Ureter (tissue), 1 donor: ENCODE data around the gene GNG4. TPM values are rescaled to one million over a fixed set of nuclear protein-coding genes. Genes with fewer than 3 reads are reported as not detected.
"Not testable (repeated sequence)": the region's sequence is repeated elsewhere in the genome, so short reads cannot be mapped to it uniquely, and the experiment has no call there.

Experiments
- DNase-seq: peaks from one replicate; pipeline ENCODE4 v3.0.0-alpha.2; 2020; ENCODE audit warnings: low spot score
- total RNA-seq: library from RNA; stranded (reverse); gene quantifications from one replicate; pipeline ENCODE4 v1.2.4, GENCODE V29; 2023
- donor health status: DM: yes; HTN: yes; CAD: no.

GNG4 gene
- total RNA-seq, 1 donor from 2014 or later, result not detected

DNA sequence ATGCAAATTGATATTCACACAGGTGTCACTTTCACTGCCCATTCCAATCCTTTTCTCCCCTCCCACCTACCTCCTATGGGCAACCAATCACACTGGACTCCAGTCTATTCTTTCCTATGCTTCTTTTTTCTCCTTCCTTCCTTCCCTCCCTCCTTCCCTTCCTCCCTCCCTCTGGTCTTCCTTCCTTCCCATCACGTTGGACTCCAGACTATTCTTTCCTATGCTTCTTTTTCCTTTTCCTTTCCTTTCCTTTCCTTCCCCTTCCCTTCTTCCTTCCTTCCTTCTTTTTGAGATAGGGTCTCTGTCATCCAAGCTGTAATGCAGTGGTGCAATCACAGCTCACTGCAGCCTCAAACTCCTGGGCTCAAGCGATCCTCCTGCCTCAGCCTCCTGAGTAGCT is 64.6 kb downstream of the GNG4 start:
- DNase-seq, result no peak

DNA sequence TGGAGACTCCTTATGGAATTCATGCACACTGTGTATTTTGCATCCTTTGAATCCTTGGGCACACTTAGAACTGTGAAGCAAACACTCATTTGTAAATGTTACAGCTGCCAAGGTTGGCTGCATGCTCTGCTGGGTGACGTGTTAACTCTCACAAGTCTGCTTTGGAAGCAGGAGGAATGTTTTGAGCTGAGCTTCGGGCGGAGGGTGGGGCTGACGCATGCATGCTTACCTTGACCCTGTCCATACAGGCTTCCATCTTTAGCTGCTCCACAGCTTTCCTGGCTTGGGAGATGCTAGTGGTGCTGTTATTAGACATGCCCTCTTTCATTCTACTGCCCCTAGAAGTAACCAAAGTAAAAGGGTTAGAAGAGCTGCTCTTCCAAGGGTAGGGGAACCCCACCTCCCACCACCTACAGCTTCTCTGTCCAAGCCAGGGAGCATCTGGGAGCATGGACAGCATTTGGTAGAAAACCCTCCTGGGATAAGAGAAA is 66.0 kb downstream of the GNG4 start:
- DNase-seq, result no peak

DNA sequence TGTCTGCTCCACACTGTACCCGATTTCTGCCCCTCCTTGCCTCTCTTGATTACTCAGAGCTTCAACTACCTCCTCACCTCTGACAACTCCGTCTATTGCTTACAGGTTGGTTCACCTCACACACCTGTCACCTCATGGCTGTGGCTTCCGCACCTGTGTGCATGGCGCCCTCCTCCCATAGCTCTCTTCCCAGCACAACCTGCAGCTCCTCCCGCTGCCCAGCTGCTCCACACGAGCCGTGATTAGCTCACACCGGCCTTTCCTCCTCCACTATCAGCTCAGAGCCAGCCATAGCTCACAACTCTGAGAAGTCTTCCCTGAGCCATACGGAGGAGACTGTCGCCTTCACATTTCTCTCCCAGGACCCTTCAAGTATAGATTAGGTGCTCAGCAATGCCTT is 67.5 kb downstream of the GNG4 start:
- no peak for DNase-seq

DNA sequence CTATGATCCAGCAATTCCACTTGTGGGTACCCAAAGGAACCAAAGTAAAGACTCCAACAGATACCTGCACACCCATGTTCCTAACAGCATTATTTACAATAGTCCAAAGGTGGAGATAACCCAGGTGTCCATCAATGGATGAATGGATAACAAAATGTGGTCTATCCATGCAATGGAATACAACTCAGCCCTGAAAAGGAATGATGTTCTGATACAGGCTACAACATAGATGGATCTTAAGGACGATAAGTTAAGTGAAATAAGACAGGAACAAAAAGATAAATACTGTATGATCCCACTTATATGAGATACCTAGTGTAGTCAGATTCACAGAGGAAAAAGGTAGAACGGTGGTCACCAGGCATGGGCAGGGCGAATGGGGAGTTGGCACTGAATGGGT is 69.7 kb downstream of the GNG4 start:
- no peak for DNase-seq

DNA sequence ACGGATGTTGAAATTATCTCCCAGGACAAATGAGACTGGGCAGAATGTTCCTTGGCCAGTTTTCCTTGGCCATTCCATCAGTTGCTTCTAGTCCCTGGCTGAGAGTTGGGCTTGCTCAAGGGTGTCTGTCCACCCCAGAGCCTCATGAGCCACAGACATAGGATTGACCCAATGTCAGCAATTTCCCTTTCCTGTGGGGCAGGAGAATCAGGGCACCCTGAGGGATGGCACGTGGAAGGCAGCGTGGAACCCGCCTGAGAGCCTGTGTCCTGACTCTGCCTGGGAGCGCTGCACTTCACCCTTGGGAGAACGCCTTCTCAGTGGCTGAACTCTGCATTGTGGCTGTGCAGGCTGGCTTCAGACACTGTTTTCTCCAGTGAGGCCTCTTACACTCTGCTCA is 74.0 kb downstream of the GNG4 start:
- no peak for DNase-seq

DNA sequence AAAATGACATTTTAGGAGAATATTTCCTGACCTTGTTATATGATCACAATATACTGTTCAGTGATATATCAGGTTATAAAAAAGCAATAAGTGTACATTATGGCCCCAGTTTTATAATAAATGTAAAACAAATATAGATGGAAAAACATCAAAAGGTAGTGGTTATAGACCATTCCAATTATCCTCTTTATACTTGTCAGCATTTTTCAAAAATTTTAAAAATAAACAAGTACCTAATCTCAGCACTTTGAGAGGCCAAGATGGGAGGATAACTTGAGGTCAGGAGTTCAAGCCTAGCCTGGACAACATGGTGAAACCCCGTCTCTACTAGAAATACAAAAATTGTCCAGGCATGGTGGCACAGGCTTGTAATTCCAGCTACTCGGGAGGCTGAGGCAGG is 75.7 kb downstream of the GNG4 start:
- DNase-seq, result no peak

DNA sequence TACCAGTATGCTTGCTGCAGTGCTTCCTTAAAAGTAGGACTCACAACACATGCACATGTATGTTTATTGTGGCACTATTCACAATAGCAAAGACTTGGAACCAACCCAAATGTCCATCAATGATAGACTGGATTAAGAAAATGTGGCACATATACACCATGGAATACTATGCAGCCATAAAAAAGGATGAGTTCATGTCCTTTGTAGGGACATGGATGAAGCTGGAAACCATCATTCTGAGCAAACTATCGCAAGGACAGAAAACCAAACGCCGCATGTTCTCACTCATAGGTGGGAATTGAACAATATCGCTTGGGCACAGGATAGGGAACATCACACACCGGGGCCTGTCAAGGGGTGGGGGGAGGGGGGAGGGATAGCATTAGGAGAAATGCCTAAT is 76.6 kb downstream of the GNG4 start:
- not testable (repeated sequence) for DNase-seq

DNA sequence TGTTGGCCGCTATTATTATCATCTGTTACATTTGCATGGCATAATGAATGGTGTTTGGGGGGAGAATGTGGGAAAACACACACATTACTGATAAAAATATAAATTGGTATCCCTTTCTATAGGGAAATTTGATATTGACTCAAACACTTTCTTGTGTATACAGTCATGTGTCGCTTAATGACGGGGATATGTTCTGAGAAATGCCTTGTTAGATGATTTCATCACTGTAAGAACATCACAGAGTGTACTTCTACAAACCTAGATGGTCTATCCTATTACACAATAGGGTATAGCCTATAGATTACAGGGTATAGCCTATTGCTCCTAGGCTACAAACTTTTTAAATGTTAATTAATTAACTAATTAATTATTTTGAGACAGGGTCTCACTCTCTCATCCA is 78.1 kb downstream of the GNG4 start:
- no peak for DNase-seq

DNA sequence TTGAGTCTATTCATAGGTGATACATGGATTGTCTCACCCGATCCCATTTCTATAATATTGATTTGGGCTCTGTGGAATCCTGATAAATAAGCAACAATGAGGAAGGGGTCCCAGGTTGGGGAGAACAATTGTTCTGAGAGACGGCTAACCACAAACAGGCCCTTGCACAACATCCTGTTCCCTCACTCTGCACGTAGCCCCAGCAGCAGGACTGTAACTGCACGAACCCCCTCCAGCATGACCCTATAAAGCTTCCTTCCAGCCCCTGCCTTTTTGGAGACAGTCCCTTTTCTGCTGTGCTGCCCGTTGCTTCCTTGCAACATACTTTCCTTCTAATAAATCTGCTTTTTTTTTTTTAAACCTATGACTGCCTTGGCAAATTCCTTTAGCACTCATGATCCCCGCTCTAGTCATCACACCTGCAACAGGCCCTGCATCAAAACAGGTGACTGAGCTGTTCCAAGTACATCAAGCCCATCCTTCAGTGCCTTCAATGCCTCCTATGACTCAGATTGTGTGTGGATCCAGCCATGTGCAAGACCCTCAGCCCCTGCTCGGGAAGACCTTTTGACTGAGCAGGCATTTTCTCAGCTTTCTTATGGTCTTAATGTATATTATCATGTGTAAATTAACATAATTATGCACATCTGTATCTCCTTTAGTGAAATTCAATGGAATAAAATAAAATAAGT is 81.6 kb downstream of the GNG4 start:
- DNase-seq, result no peak

DNA sequence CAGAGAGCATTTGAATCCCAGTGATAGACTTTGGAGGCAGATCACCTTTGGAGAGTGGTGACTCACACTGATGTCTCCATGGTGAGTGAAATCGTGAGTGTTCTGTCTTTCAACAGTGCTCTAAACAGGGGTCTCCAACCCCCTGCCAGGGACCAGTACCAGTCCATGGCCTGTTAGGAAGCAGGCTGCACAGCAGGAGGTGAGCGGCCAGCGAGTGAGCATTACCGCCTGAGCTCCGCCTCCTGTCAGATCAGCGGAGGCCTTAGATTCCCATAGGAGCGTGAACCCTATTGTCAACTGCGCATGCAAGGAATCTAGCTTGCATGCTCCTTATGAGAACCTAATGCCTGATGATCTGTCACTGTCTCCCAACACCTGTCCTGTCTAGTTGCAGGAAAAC is 83.5 kb downstream of the GNG4 start:
- no peak for DNase-seq

DNA sequence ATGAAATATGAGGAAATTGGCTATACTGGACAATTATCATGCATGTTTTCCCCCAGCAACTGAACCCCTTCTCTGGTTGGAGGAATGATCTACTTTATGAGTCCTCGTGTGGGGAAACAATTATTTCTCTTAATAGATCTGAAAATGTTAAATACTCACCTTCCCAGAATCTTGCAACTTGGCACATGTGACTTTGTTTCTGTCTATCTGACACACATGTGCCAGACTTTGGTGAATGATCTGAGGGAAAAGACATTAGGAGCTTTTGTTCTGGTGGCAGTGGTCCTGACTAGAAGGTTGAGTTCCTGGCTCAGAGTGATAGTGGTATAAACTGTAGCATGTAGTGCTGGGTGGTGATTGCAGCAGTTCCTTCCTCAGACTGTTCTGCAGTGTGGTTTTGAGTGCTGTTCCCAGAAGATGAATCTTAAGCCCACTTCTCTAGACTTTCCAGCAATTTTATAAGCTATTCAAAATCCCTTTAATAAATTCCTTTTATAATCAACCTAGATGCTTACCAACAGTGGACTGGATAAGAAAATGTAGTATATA is 86.0 kb downstream of the GNG4 start:
- DNase-seq, result no peak

DNA sequence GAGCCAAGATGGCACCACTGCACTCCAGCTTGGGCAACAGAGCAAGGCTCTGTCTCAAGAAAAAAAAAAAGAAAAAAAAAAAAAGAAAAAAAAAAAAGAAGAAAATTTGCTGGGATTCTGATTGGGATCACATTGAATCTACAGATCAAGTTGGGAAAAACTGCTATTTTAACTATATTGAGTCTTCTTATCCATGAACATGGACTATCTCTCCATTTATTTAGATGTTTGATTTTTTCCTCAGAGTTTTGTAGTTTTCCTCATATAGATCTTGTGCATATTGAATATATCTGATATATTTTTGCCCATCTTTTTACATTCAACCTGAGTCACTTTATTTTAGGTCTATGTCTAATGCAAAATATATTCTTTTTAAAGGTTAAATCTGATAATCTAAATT is 87.0 kb downstream of the GNG4 start:
- DNase-seq, result no peak

DNA sequence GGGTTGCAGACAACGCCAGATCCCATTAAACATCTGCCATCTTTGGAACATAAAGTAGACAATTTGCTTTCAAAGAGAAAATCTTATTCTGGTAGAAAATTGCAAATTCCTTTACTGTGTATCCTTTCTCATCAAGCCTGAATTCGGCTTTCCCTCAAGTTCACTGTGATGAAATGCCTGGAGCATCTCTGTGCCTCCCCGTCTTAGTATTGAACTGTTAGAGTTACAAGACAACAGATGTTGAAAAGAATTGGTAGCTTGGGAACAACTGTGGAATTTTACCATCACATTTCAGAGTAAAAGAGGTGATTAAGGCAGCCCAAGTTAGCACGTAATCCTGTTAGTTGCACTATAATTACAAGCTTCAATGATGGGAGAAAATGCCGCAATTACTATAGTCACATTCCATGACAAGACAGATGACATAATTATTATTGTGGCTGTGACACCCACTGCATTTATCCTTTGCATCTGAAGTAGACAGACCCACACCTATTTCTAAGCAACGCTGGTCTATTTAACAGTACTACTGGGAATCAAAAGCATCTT is 90.9 kb downstream of the GNG4 start:
- DNase-seq, result no peak

DNA sequence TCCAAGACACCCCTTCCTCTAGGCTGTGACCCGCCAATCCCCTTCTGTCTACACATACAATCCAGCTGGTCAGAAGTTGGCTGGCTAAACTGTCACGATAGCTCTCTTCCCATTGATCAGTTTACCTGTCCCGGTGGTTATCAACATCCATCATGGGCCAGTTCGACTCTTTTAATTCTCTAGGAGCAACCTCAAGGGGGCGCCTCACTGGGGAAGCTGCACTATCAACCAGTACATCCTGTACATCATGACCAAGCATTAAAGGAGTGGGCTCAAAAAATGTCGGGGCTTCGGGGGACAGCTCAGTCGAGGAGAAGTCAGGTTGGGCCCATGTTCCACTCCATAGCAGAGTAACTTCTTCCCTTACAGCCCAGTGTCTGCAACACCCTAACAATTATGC is 92.1 kb downstream of the GNG4 start:
- DNase-seq, result no peak

DNA sequence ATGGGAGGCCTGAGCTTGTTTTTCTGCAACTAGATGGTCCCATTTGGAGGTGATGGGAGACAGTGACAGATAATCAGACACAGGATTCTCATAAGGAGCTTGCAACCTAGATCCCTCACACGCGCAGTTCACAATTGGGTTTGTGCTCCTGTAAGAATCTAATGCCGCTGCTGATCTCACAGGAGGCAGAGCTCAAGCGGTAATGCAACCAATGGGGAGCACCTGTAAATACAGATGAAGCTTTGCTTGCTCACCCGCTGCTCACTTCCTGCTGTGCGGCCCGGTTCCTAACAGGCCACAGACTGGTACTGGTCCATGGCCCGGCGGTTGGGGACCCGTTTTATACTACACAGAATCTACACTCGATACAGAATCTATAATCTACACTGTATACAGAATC is 92.8 kb downstream of the GNG4 start:
- DNase-seq, result no peak

DNA sequence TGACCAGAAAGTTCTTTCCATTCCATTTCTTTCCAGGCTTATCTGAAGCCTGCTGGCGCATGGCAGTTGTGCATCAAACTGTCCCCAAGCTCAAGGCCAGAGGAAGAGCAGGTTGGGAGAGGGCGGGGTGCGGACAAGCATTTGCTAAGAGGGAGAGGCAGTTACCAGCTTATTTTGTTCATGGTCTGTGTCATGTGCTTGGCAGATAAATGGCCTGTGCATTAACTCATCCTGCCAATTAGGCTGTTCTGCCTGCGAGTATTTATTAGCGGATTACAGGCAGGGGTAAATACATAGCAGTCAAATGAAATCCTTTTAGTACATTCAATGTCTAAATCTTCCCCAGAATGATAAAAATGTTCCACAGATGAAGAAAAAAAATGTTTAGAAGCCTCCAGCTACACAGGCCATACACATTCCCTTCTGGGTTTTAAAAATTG is 96.5 kb downstream of the GNG4 start:
- DNase-seq, result no peak

DNA sequence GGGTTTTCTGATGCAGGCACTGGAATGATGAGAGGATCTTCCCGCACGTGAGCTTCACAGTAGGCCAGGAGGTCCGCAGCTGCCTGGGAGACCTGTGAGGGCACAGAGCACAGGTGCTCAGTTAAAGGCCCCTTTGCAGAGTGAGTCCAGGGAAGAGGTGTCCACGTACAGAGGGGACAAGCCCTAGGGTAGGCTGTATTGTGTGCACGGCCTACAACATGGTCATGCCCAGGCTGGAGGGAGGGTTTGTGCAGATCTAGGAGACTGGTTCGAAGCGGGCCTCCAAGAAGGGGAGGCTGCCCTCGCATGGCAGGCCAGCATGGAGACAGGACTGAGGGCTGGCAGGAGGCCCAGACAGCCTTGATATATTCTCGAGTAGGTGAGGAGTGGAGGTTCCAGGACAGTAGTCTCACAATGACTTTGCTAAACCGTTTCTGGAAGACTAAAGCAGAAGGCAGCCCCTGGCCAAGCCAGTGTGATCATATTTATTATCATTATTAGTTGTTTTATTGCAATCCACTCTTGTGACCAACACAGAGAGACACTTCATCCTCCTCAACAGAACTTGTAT is 97.4 kb downstream of the GNG4 start:
- no peak for DNase-seq

DNA sequence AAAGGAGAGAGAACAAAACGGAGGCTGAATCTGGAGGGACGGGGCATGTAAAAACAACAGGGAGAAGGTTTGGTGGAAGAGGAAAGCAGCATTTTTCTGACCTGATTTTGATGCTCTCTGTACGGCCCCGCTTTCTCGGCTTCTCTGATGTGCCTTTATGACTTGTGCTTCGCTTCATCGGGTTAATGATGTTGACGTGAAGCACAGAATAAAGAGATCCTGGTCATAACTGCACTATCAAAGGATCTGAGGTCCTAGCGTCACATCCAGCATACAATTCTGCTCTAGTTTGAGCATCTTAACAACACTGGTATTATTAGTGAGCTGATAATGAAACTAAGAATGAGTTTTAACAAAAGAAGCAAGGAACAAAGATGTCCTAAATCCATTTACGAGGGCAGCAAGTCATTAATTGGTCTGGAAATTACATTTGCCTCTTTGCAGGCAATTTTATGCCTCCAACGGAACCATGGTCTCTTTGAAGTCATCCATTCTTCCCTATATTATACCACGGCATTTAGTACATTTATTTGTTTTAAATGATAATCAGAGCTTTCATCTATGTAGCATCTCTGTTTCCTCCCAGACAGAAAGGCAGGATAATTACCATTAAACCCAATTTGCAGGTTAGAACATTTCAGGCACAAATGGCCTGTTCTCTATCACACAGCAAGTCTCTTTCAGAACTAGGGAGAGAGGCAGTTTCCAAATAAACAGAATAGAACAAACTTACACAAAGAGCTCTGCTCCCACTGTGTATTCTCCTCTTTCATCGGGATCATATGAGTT is 100.0 kb downstream of the GNG4 start:
- DNase-seq, result no peak

DNA sequence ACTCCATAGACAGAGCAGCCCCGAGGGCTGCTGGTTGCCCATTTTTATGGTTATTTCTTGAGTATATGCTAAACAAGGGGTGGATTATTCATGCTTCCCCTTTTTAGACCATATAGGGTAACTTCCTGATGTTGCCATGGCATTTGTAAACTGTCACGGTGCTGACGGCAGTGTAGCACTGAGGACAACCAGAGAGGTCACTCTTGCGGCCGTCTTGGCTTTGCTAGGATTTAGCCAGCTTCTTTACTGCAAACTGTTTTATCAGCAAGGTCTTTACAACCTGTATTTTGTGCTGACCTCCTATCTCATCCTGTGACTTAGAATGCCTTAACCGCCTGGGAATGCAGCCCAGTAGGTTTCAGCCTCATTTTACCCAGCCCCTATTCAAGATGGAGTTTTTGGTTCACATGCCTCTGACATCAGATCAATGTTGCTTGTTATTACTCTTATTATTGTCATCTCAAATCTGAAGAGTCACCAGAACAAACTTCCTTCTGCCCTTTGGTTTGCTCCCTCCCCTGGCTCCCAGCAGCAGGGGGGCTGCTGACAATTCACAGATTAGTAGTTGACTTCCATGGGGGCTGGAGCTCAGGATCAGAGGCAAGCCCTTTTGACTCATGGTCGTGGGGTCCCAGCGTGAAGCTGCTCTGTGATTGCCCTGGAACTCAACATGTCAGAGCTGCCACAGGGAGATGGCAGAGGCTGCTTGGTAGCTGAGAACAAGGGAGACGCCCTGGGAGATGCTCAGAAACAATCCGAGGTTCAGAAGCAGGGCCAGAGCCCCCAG is 103.0 kb downstream of the GNG4 start:
- DNase-seq, result not testable (repeated sequence)

DNA sequence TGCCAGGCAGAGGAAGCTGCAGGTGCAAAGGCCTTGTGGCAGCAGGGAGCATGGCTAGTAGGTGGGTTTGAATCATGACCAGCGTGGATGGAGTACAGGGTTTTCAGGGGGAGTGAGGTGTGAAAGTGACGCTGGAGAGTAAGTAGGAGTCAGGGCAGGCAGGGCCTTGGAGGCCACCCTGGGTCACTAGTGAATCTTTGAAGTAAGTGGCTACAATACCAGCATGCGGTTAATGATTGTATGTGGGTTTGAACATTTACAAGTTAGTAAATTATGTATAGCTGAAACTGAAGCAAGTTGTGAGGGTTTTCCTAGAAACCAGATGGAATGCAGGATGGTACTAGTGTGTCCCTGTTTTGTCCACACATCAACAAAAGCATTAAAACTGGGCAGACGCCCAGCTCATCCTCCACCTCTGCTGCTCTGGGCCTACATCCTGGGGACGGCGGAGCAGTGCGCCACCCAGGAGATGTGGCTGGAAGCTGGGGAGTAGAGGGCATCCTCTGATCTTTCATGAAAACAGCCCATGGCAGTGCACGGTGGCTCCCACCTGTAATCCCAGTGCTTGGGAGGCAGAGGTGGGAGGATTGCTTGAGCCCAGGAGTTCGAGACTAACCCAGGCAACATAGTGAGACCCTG is 104.2 kb downstream of the GNG4 start:
- no peak for DNase-seq

DNA sequence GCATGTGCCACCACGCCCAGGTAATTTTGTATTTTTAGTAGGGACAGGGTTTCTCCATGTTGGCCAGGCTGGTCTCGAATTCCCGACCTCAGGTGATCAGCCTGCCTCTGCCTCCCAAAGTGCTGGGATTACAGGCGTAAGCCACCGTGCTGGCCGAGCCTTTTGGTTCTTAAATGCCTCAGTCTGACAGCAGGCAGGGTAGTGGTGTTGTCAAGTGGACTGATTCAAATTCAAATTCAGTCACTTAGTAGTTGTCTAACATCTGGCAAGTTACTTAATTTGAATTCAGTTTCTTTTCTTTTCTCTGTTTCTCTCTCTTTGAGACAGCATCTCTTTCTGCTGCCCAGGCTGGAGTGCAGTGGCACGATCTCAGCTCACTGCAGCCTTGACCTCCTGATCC is 106.7 kb downstream of the GNG4 start:
- not testable (repeated sequence) for DNase-seq
